Neural cell (in vitro differentiated cells): ENCODE data around the gene RNF145.

Experiments
- EP300 ChIP-seq: fragments of 450-650 bp; conservative IDR thresholded peaks from 2 replicates; pipeline ENCODE4 v1.6.1; 2014; ENCODE audit warnings: antibody characterized with exemption, mild to moderate bottlenecking, moderate library complexity; ENCODE audit not compliant: poor library complexity, severe bottlenecking
- EZH2 ChIP-seq: fragments of 200-600, 300-800 bp; shearing (Covaris generic), sonication (generic); IDR thresholded peaks from 2 replicates; pipeline ENCODE4 v1.6.1; 2014; ENCODE audit warnings: antibody characterized with exemption, low read length, borderline replicate concordance, mild to moderate bottlenecking; ENCODE audit not compliant: insufficient read depth, poor library complexity, severe bottlenecking
- MXI1 ChIP-seq: fragments of 450-650 bp; conservative IDR thresholded peaks from 2 replicates; pipeline ENCODE4 v1.6.1; 2014; ENCODE audit warnings: antibody characterized with exemption, mild to moderate bottlenecking; ENCODE audit not compliant: poor library complexity, severe bottlenecking
- POLR2AphosphoS5 ChIP-seq: IDR thresholded peaks from 2 replicates; pipeline ENCODE4 v1.6.1; 2012
- SMC3 ChIP-seq: fragments of 450-650 bp; conservative IDR thresholded peaks from 2 replicates; pipeline ENCODE4 v1.6.1; 2014; ENCODE audit warnings: antibody characterized with exemption, mild to moderate bottlenecking, moderate library complexity; ENCODE audit not compliant: poor library complexity
- TAF1 ChIP-seq: IDR thresholded peaks from 2 replicates; pipeline ENCODE4 v1.6.1; 2012; ENCODE audit warnings: low read depth
- TF ChIP-seq, protein P1 (sequence below): fragments of 450-650 bp; IDR thresholded peaks from 2 replicates; pipeline ENCODE4 v1.5.1; 2014; ENCODE audit warnings: antibody characterized with exemption, mild to moderate bottlenecking, moderate library complexity; ENCODE audit not compliant: poor library complexity, severe bottlenecking
- TF ChIP-seq, protein P2 (sequence below): IDR thresholded peaks from 2 replicates; pipeline ENCODE4 v1.6.1; 2012; ENCODE audit warnings: borderline replicate concordance

DNA sequence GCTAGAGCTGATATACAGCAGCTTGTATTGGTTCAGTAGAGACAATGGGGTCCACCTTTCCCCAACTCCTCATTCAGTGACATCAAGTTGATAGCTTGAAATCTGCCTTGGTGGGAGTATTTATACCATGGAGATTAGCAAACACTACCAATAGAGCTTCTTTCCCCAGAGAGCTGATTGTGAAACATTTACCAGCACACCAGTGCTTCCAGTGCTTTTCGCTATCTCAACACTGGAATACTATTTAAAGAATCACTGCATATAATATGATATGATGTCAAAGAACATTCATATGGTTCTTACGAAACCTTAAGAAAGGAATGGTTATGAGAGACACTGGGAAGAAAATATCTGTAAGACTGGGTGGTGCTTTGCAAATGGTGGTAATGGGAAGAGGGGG, 21.8 kb upstream of the RNF145 start:
- TF ChIP-seq, protein P1, sequence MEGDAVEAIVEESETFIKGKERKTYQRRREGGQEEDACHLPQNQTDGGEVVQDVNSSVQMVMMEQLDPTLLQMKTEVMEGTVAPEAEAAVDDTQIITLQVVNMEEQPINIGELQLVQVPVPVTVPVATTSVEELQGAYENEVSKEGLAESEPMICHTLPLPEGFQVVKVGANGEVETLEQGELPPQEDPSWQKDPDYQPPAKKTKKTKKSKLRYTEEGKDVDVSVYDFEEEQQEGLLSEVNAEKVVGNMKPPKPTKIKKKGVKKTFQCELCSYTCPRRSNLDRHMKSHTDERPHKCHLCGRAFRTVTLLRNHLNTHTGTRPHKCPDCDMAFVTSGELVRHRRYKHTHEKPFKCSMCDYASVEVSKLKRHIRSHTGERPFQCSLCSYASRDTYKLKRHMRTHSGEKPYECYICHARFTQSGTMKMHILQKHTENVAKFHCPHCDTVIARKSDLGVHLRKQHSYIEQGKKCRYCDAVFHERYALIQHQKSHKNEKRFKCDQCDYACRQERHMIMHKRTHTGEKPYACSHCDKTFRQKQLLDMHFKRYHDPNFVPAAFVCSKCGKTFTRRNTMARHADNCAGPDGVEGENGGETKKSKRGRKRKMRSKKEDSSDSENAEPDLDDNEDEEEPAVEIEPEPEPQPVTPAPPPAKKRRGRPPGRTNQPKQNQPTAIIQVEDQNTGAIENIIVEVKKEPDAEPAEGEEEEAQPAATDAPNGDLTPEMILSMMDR: no peak
- TF ChIP-seq, protein P2, sequence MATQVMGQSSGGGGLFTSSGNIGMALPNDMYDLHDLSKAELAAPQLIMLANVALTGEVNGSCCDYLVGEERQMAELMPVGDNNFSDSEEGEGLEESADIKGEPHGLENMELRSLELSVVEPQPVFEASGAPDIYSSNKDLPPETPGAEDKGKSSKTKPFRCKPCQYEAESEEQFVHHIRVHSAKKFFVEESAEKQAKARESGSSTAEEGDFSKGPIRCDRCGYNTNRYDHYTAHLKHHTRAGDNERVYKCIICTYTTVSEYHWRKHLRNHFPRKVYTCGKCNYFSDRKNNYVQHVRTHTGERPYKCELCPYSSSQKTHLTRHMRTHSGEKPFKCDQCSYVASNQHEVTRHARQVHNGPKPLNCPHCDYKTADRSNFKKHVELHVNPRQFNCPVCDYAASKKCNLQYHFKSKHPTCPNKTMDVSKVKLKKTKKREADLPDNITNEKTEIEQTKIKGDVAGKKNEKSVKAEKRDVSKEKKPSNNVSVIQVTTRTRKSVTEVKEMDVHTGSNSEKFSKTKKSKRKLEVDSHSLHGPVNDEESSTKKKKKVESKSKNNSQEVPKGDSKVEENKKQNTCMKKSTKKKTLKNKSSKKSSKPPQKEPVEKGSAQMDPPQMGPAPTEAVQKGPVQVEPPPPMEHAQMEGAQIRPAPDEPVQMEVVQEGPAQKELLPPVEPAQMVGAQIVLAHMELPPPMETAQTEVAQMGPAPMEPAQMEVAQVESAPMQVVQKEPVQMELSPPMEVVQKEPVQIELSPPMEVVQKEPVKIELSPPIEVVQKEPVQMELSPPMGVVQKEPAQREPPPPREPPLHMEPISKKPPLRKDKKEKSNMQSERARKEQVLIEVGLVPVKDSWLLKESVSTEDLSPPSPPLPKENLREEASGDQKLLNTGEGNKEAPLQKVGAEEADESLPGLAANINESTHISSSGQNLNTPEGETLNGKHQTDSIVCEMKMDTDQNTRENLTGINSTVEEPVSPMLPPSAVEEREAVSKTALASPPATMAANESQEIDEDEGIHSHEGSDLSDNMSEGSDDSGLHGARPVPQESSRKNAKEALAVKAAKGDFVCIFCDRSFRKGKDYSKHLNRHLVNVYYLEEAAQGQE: no peak
- no peak for TF ChIP-seq EZH2
- no peak for TF ChIP-seq EP300
- no peak for TF ChIP-seq SMC3
- TF ChIP-seq TAF1: no peak
- no peak for TF ChIP-seq MXI1
- no peak for TF ChIP-seq POLR2AphosphoS5
